ENCODE measurements around the gene CHRM4. TPM values are rescaled to one million over a fixed set of nuclear protein-coding genes. Genes with fewer than 3 reads are reported as not detected.
"Not testable (repeated sequence)": the region's sequence is repeated elsewhere in the genome, so short reads cannot be mapped to it uniquely, and the experiment has no call there.

The CHRM4 gene
- polyA plus RNA-seq, 6 donors from 2014 or later = 0.27 to 0.94 (median 0.34) TPM; not detected in 1

DNA sequence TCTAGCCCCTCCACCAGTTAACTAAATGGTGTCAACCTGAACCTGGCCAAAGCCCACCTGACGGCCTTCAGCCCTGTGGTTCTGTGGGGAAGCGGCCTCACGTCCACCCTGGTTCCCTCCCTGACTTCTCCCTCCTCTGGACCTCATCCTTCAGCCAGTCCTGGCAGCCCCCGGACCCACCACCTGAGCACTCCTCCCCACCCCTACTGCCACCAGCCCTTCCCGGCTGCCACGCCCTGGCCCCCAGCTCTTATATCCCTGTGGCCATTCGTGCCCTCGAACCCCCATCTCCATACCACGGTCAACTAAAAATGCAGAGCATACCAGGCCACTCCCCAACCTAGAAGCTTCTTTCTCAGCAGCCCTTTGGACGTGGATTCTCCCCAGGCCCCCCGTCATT is 14.3 kb downstream of the CHRM4 start:
- Mint-ChIP-seq H3K36me3 (peaks cover 0 to 17% of the 10 kb centered on the region in 2 donors), H3K27ac (peak overlapping the region in 1 of 6 donors; percentile 61), H3K4me1 (peaks cover 5 to 9% (median 8%) of the 10 kb centered on the region in 3 donors), H3K27me3 (peaks cover 0 to 6% (median 0%) of the 10 kb centered on the region in 3 donors), H3K9me3 (no peaks in the 10 kb centered on the region), H3K4me3 (peak overlapping the region in 3 of 8 donors; percentile 26 to 37 (median 28))
- ATAC-seq (ENCODE audit: low read depth in 2 of 2) (no peak), DNase-seq (no peak)

- Mint-ChIP-seq H3K36me3 (peaks cover 0 to 17% of the 10 kb centered on the region in 2 donors), H3K4me3 (peak overlapping the region in 1 of 8 donors; percentile 75), H3K9me3 (no peaks in the 10 kb centered on the region), H3K27ac (no peak overlapping the region), H3K4me1 (peaks cover 0 to 5% (median 4%) of the 10 kb centered on the region in 3 donors), H3K27me3 (no peaks in the 10 kb centered on the region)
- DNase-seq (no peak), ATAC-seq (ENCODE audit: low read depth in 2 of 2) (no peak)
Observed at GRCh38 chr11:46376258-46377050, 15.1 kb downstream of the CHRM4 start.

GRCh38 chr11:46375392-46376101 is 16.0 kb downstream of the CHRM4 start:
- Mint-ChIP-seq H3K4me1 (peaks cover 0 to 5% (median 4%) of the 10 kb centered on the region in 3 donors), H3K36me3 (peaks cover 0 to 17% of the 10 kb centered on the region in 2 donors), H3K27me3 (no peaks in the 10 kb centered on the region), H3K27ac (no peak overlapping the region), H3K9me3 (no peaks in the 10 kb centered on the region), H3K4me3 (no peak overlapping the region)
- no peak for ATAC-seq (ENCODE audit: low read depth in 2 of 2)
- no peak for DNase-seq

- peak overlapping the region in 1 of 6 donors; percentile 74 for H3K27ac Mint-ChIP-seq
- H3K4me3 Mint-ChIP-seq = no peak overlapping the region
- peaks cover 0 to 17% of the 10 kb centered on the region in 2 donors for H3K36me3 Mint-ChIP-seq
- no peaks in the 10 kb centered on the region for H3K9me3 Mint-ChIP-seq
- ATAC-seq (ENCODE audit: low read depth in 2 of 2) = no peak
- no peaks in the 10 kb centered on the region for H3K27me3 Mint-ChIP-seq
- peaks cover 0 to 3% (median 2%) of the 10 kb centered on the region in 3 donors for H3K4me1 Mint-ChIP-seq
- DNase-seq = no peak
Observed at GRCh38 chr11:46374815-46375214, 16.8 kb downstream of the CHRM4 start.

DNA sequence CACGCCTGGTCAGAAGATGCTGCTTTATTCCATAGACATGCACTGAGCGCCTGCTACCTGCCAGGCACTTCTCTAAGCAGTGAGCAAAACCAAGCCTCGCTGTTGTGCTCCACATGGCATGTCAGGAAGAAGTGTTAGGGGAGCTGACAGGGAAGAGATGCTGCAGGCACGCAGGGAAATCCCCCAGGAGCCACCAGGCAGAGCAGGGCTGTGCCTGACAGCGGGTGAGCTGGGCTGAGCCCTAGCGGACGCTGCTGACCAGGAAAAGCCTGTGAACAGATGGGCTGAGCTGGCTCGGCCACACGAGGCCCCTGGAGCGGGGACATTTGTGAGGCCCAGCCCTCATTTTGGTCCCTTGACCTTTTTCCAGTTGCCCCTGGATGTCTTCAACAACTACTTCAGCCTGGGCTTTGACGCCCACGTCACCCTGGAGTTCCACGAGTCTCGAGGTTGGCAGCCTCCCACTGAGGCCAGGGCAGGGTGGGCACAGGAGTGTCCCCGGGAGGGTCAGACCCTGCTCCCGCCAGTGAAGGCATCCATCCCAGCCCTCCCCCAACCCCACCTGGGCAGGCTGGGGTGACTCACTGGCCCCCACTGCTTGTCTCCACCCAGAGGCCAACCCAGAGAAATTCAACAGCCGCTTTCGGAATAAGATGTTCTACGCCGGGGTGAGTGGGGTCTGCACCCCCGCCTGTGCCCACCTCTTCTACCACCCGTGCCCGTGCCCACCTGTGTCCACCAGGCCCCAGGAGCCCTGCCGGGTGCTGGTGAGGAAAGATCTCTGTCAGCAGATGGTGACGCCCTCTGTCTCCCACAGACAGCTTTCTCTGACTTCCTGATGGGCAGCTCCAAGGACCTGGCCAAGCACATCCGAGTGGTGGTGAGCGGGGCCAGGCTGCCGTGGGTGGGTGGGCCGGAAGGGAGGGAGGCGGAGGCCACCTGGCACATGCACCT is 17.5 kb downstream of the CHRM4 start:
- Mint-ChIP-seq H3K36me3 (peaks cover 0 to 17% of the 10 kb centered on the region in 2 donors), H3K27me3 (no peaks in the 10 kb centered on the region), H3K4me3 (no peak overlapping the region), H3K4me1 (peaks cover 0 to 7% (median 5%) of the 10 kb centered on the region in 3 donors), H3K27ac (no peak overlapping the region), H3K9me3 (no peaks in the 10 kb centered on the region)
- no peak for DNase-seq
- ATAC-seq (ENCODE audit: low read depth in 2 of 2) = no peak

GRCh38 chr11:46372501-46372900 is 19.1 kb downstream of the CHRM4 start:
- not testable (repeated sequence) for H3K27me3 Mint-ChIP-seq; ATAC-seq (ENCODE audit: low read depth in 2 of 2); H3K9me3 Mint-ChIP-seq; H3K4me3 Mint-ChIP-seq; H3K27ac Mint-ChIP-seq; H3K4me1 Mint-ChIP-seq; DNase-seq
- peaks cover 0 to 12% of the 10 kb centered on the region in 2 donors for H3K36me3 Mint-ChIP-seq

DNA sequence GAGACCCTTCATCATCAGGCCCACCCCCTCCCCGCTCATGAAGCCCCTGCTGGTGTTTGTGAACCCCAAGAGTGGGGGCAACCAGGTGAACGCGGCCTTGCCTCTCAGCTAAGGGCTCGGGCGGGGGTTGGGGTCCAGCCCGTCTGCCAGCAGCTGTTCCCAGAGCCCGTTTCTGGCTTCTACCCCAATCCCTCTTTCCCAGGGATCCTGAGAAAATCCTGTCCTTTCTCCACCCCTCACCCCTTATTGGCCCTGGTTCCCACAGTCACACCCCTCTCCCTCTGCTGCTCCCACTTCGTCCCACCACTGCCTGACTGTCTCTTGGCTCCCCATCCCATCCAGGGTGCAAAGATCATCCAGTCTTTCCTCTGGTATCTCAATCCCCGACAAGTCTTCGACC is 19.5 kb downstream of the CHRM4 start:
- Mint-ChIP-seq H3K4me3 (no peak overlapping the region), H3K9me3 (no peaks in the 10 kb centered on the region), H3K27me3 (no peaks in the 10 kb centered on the region), H3K36me3 (peaks cover 0 to 8% of the 10 kb centered on the region in 2 donors), H3K27ac (no peak overlapping the region), H3K4me1 (peaks cover 0 to 9% (median 5%) of the 10 kb centered on the region in 3 donors)
- ATAC-seq (ENCODE audit: low read depth in 2 of 2) (no peak), DNase-seq (no peak)

- ATAC-seq (ENCODE audit: low read depth in 2 of 2); H3K36me3 Mint-ChIP-seq; H3K27me3 Mint-ChIP-seq; H3K9me3 Mint-ChIP-seq; H3K4me3 Mint-ChIP-seq; DNase-seq: not testable (repeated sequence)
- Mint-ChIP-seq H3K27ac (peak overlapping the region in 1 of 6 donors; percentile 74), H3K4me1 (peaks cover 0 to 11% (median 5%) of the 10 kb centered on the region in 3 donors)
Observed at GRCh38 chr11:46371262-46371661, 20.3 kb downstream of the CHRM4 start.

- H3K9me3 Mint-ChIP-seq = no peaks in the 10 kb centered on the region
- ATAC-seq (ENCODE audit: low read depth in 2 of 2) (no peak), DNase-seq (no peak)
- no peak overlapping the region for H3K27ac Mint-ChIP-seq
- peaks cover 0 to 5% of the 10 kb centered on the region in 2 donors for H3K36me3 Mint-ChIP-seq
- H3K4me1 Mint-ChIP-seq = peaks cover 0 to 11% (median 5%) of the 10 kb centered on the region in 3 donors
- H3K27me3 Mint-ChIP-seq = no peaks in the 10 kb centered on the region
- H3K4me3 Mint-ChIP-seq = no peak overlapping the region
Observed at GRCh38 chr11:46370253-46370652, 21.3 kb downstream of the CHRM4 start.

DNA sequence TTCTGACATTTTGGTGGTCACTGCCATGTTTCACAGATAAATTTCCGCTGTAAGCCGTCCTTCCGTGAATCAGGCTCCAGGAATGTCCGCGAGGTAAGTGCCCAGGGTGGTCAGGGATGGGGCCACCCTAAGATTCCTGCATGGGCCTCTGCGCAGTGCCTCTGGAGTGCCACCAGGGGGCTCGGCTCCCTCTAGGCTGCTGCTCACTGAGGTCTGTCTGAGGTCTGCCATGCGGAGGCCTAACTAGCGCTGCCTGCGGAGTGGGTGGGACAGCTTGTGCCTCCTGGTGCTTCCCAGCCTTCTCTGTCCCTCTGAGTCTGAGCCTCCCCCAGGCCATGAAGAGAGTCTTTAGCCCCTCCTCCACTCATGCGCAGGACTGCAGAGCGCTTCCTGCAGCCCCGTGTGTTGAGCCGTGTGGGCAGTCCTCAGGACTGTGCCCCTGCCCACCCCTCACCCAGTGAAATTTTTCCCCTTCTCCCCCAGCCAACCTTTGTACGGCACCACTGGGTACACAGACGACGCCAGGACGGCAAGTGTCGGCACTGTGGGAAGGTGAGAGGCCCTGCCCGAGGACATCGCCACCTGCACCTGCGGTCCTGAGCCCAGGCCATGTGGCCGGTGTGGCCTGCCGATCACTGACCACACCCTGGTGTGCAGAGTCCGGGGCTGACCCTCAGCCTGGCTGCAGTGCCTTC is 22.0 kb downstream of the CHRM4 start:
- peaks cover 5 to 11% (median 5%) of the 10 kb centered on the region in 3 donors for H3K4me1 Mint-ChIP-seq
- H3K9me3 Mint-ChIP-seq = no peaks in the 10 kb centered on the region
- H3K4me3 Mint-ChIP-seq = no peak overlapping the region
- ATAC-seq (ENCODE audit: low read depth in 2 of 2) (peak; percentile 66 to 71), DNase-seq (no peak)
- H3K27ac Mint-ChIP-seq = peak overlapping the region in 1 of 6 donors; percentile 61
- H3K36me3 Mint-ChIP-seq = no peaks in the 10 kb centered on the region
- no peaks in the 10 kb centered on the region for H3K27me3 Mint-ChIP-seq

- ATAC-seq (ENCODE audit: low read depth in 2 of 2) (no peak), DNase-seq (no peak)
- no peaks in the 10 kb centered on the region for H3K36me3 Mint-ChIP-seq
- no peak overlapping the region for H3K27ac Mint-ChIP-seq
- H3K27me3 Mint-ChIP-seq = no peaks in the 10 kb centered on the region
- H3K4me1 Mint-ChIP-seq = peaks cover 6 to 12% (median 9%) of the 10 kb centered on the region in 3 donors
- H3K4me3 Mint-ChIP-seq = no peak overlapping the region
- H3K9me3 Mint-ChIP-seq = no peaks in the 10 kb centered on the region
Observed at GRCh38 chr11:46367916-46368267, 23.7 kb downstream of the CHRM4 start.

- no peak overlapping the region for H3K27ac Mint-ChIP-seq
- no peaks in the 10 kb centered on the region for H3K9me3 Mint-ChIP-seq
- no peaks in the 10 kb centered on the region for H3K27me3 Mint-ChIP-seq
- DNase-seq = peak; percentile 57
- peak; percentile 86 to 87 for ATAC-seq (ENCODE audit: low read depth in 2 of 2)
- no peak overlapping the region for H3K4me3 Mint-ChIP-seq
- H3K4me1 Mint-ChIP-seq = peaks cover 11 to 16% (median 13%) of the 10 kb centered on the region in 3 donors
- H3K36me3 Mint-ChIP-seq = no peaks in the 10 kb centered on the region
Observed at GRCh38 chr11:46367244-46367915, 24.2 kb downstream of the CHRM4 start.
